HG02623 (cell line): ENCODE results near the gene SHROOM2.

Source experiments
- ATAC-seq: cut with Tn5 transposase; IDR thresholded peaks from one replicate; pipeline ENCODE4 v1.9.1; 2021; ENCODE audit warnings: moderate library complexity; ENCODE audit not compliant: unreplicated experiment

Gene SHROOM2

DNA sequence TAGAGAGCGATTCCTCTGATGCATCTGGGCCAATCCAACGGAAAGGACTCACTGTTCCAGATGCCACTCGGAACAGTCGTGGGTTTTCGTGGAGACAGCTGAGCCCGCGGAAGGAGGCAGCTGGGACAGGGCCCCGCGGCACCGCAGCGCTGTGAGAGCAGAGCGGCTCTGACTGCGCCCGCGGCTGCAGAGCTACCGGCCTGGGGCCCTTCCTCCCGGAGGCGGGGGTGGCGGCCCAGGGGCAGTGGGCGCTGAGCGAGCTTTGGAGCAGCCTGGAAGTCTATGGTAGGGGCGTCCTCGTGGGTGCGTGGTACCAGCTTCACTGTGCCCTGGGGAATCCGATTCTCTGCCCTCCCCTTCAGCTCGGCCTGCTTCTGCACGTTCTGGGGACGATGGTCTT is 205.8 kb downstream of the SHROOM2 start:
- no peak for ATAC-seq

- no peak for ATAC-seq
Observed at GRCh38 chrX:9992724-9993123, 206.5 kb downstream of the SHROOM2 start.

GRCh38 chrX:9995855-9996339 is 209.7 kb downstream of the SHROOM2 start:
- no peak for ATAC-seq

DNA sequence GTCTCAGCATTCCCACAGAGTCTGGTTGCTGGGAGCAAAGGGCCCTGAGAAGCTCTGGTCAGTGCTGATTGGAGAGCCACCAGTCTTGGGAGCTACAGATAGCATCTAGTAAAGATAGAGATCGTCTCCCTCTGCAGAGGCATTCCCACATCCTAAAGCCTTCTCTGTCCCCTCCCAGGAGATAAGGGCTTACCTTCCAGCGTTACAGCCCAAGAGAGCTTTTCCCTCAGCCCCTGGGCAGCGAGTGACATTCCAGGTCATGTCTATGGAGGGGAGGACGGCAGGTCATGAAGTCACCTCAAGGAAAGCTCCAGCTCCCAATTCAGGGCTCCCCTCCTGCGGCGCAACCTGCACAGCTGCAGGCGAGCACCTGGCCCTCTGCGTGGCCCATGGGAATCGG is 210.8 kb downstream of the SHROOM2 start:
- no peak for ATAC-seq

GRCh38 chrX:9997524-9997923 is 211.3 kb downstream of the SHROOM2 start:
- no peak for ATAC-seq
